GM23338 (cell line): Measurements from ENCODE around the gene RNASE8. TPM values are rescaled to one million over a fixed set of nuclear protein-coding genes. Genes with fewer than 3 reads are reported as not detected.

Experiments used
- ATAC-seq: fragments of 200-7000 bp; cut with Tn5 transposase; 3 replicates; pipeline ENCODE4 v1.9.1; 2020
- DNase-seq: peaks from one replicate; pipeline ENCODE4 v3.0.0-alpha.2; 2015; ENCODE audit warnings: low spot score
- H2AFZ ChIP-seq: fragments of 200-600 bp; sonication (generic); 2 replicates; pipeline ENCODE4 v1.8.0; 2016; ENCODE audit warnings: antibody characterized with exemption, mild to moderate bottlenecking, moderate library complexity
- H3F3A ChIP-seq: fragments of 200-600 bp; sonication (generic); replicated peaks from 2 replicates; pipeline ENCODE4 v1.8.0; 2017; ENCODE audit warnings: antibody characterized with exemption, mixed run types, low read depth
- H3K27ac ChIP-seq: fragments of 200-600 bp; sonication (generic); 2 replicates; pipeline ENCODE4 v1.6.1; 2016; ENCODE audit warnings: low read depth
- H3K27me3 ChIP-seq: fragments of 200-600 bp; sonication (generic); 2 replicates; pipeline ENCODE4 v1.8.0; 2016; ENCODE audit warnings: mild to moderate bottlenecking, mixed run types, moderate library complexity; ENCODE audit not compliant: insufficient read depth
- H3K36me3 ChIP-seq: fragments of 200-600 bp; sonication (generic); 2 replicates; pipeline ENCODE4 v1.8.0; 2016; ENCODE audit warnings: mild to moderate bottlenecking; ENCODE audit not compliant: insufficient read depth
- H3K4me1 ChIP-seq: fragments of 200-600 bp; sonication (generic); 2 replicates; pipeline ENCODE4 v1.8.0; 2016; ENCODE audit warnings: mild to moderate bottlenecking, moderate library complexity; ENCODE audit not compliant: insufficient read depth
- H3K4me2 ChIP-seq: fragments of 200-600 bp; sonication (generic); 2 replicates; pipeline ENCODE4 v1.7.1; 2017; ENCODE audit warnings: mixed run types
- H3K4me3 ChIP-seq: fragments of 200-600 bp; sonication (generic); 2 replicates; pipeline ENCODE4 v1.6.1; 2016; ENCODE audit warnings: mixed run types
- H3K79me2 ChIP-seq: fragments of 200-600 bp; sonication (generic); replicated peaks from 2 replicates; pipeline ENCODE4 v1.8.0; 2017; ENCODE audit warnings: mild to moderate bottlenecking; ENCODE audit not compliant: insufficient read depth
- H3K9me2 ChIP-seq: fragments of 200-600 bp; sonication (generic); 2 replicates; pipeline ENCODE4 v1.8.0; 2017; ENCODE audit not compliant: insufficient read depth
- H4K20me1 ChIP-seq: fragments of 200-600 bp; sonication (generic); replicated peaks from 2 replicates; pipeline ENCODE4 v1.8.0; 2017; ENCODE audit warnings: mild to moderate bottlenecking; ENCODE audit not compliant: insufficient read depth
- H3K27ac Mint-ChIP-seq: 2 replicates; pipeline ENCODE4 v1.8.0; 2020; ENCODE audit warnings: inconsistent platforms, mild to moderate bottlenecking, moderate library complexity, mixed read lengths
- H3K27me3 Mint-ChIP-seq: 3 replicates; pipeline ENCODE4 v1.8.0; 2022; ENCODE audit warnings: low read depth, mild to moderate bottlenecking, moderate library complexity, mixed read lengths, inconsistent platforms; ENCODE audit not compliant: insufficient read depth, poor library complexity
- H3K36me3 Mint-ChIP-seq: 3 replicates; pipeline ENCODE4 v1.8.0; 2021; ENCODE audit warnings: low read depth, mild to moderate bottlenecking, inconsistent platforms, moderate library complexity, mixed read lengths
- H3K4me1 Mint-ChIP-seq: 3 replicates; pipeline ENCODE4 v1.8.0; 2020; ENCODE audit warnings: mild to moderate bottlenecking, inconsistent platforms, mixed read lengths
- H3K4me3 Mint-ChIP-seq: 3 replicates; pipeline ENCODE4 v1.8.0; 2021; ENCODE audit warnings: moderate library complexity, mild to moderate bottlenecking, inconsistent platforms, mixed read lengths
- H3K9me3 Mint-ChIP-seq: 3 replicates; pipeline ENCODE4 v1.8.0; 2020; ENCODE audit warnings: moderate library complexity, mild to moderate bottlenecking, inconsistent platforms, mixed read lengths
- CTCF ChIP-seq, 2 experiments: fragments of 200-600 bp in 1 of 2; sonication (generic) in 1 of 2; conservative IDR thresholded peaks; 2 replicates each; pipeline versions ENCODE4 v1.5.1 to v1.6.1; 2016 to 2017; ENCODE audit warnings: antibody characterized with exemption in 2 of 2, low read depth in 2 of 2, mild to moderate bottlenecking in 2 of 2, moderate library complexity in 1 of 2
- ETS1 ChIP-seq: IDR thresholded peaks from 2 replicates; pipeline ENCODE4 v1.6.1; 2016; ENCODE audit warnings: antibody characterized with exemption
- EZH2 ChIP-seq: fragments of 200-600 bp; sonication (generic); IDR thresholded peaks from one replicate; pipeline ENCODE4 v1.8.0; 2017; ENCODE audit warnings: antibody characterized with exemption, mild to moderate bottlenecking, low read depth; ENCODE audit not compliant: unreplicated experiment
- EZH2phosphoT487 ChIP-seq: fragments of 200-600 bp; sonication (generic); IDR thresholded peaks from one replicate; pipeline ENCODE4 v1.8.1; 2018; ENCODE audit warnings: antibody characterized with exemption; ENCODE audit not compliant: unreplicated experiment
- JUNB ChIP-seq: IDR thresholded peaks from one replicate; pipeline ENCODE4 v1.6.1; 2016; ENCODE audit warnings: antibody characterized with exemption; ENCODE audit not compliant: unreplicated experiment
- NANOG ChIP-seq: IDR thresholded peaks from 2 replicates; pipeline ENCODE4 v1.6.1; 2016; ENCODE audit warnings: antibody characterized with exemption, borderline replicate concordance
- POLR2AphosphoS5 ChIP-seq: IDR thresholded peaks from 2 replicates; pipeline ENCODE4 v1.6.1; 2016; ENCODE audit warnings: antibody characterized with exemption, low read depth
- STAT1 ChIP-seq: IDR thresholded peaks from one replicate; pipeline ENCODE4 v1.6.1; 2016; ENCODE audit warnings: antibody characterized with exemption; ENCODE audit not compliant: unreplicated experiment
- ZNF331 ChIP-seq: fragments of 250-450 bp; sonication (Bioruptor Pico); IDR thresholded peaks from 2 replicates; pipeline ENCODE4 v1.5.0; 2020; ENCODE audit warnings: low read depth, mild to moderate bottlenecking, moderate library complexity
- polyA plus RNA-seq: library from polyadenylated mRNA; unstranded; fragments of >200 nt; fragmentation: Nextera tagmentation; extraction: Ambion mirVana; gene quantifications from 2 replicates; pipeline ENCODE4 v1.2.1, GENCODE V29; 2016
- total RNA-seq: library from RNA; depleted of rRNA; stranded (reverse); fragments of >200 nt; shearing (Covaris generic); gene quantifications from 2 replicates; pipeline ENCODE4 v1.2.3, GENCODE V29; 2014

Gene RNASE8
- total and polyA plus RNA-seq, 2 experiments from 2014 or later, result not detected

- H3K36me3 Mint-ChIP-seq, result peaks cover under 1% of the 10 kb centered on the region; the same call in 2 of the 3 replicates
- peaks cover 70% of the 10 kb centered on the region for H3K4me1 Mint-ChIP-seq
- Histone ChIP-seq H3K27me3 (no peaks in the 10 kb centered on the region), H2AFZ (no peak overlapping the region), H3K9me2 (no peaks in the 10 kb centered on the region), H4K20me1 (peaks cover 4% of the 10 kb centered on the region; the same call in 1 of the 2 replicates), H3F3A (peaks cover 15% of the 10 kb centered on the region; the same call in 1 of the 2 replicates), H3K79me2 (peaks cover 44% of the 10 kb centered on the region), H3K27ac (peak overlapping the region; percentile 87), H3K4me2 (peak overlapping the region; percentile 78), H3K4me3 (peak overlapping the region; percentile 61), H3K4me1 (peaks cover 49% of the 10 kb centered on the region), H3K36me3 (no peaks in the 10 kb centered on the region)
- H3K9me3 Mint-ChIP-seq, result no peaks in the 10 kb centered on the region; the same call in 2 of the 3 replicates
- DNase-seq (no peak), ATAC-seq (no peak)
- H3K4me3 Mint-ChIP-seq, result peak overlapping the region; percentile 84
- H3K27me3 Mint-ChIP-seq, result peaks cover 19% of the 10 kb centered on the region
- H3K27ac Mint-ChIP-seq, result peak overlapping the region; percentile 89
- TF ChIP-seq CTCF (conservative IDR thresholded peaks at IDR 0.05; ENCODE audit: low read depth in 2 of 2) (no peak), NANOG (no peak), ETS1 (no peak)
These were observed 41.4 kb downstream of the RNASE8 start for GRCh38 chr14:21098892-21099595.

GRCh38 chr14:21099596-21099985 is 42.0 kb downstream of the RNASE8 start:
- Histone ChIP-seq H3K4me1 (peaks cover 50% of the 10 kb centered on the region), H3K4me3 (peak overlapping the region; percentile 61), H3K4me2 (peak overlapping the region; percentile 78), H2AFZ (no peak overlapping the region), H3K27ac (peak overlapping the region; percentile 87; the same call in 1 of the 2 replicates), H4K20me1 (peaks cover 4% of the 10 kb centered on the region; the same call in 1 of the 2 replicates), H3F3A (peaks cover 15% of the 10 kb centered on the region), H3K79me2 (peaks cover 44% of the 10 kb centered on the region), H3K9me2 (no peaks in the 10 kb centered on the region), H3K27me3 (no peaks in the 10 kb centered on the region), H3K36me3 (no peaks in the 10 kb centered on the region)
- DNase-seq (no peak), ATAC-seq (no peak)
- H3K4me1 Mint-ChIP-seq, result peaks cover 71% of the 10 kb centered on the region
- peak overlapping the region; percentile 84 for H3K4me3 Mint-ChIP-seq
- no peaks in the 10 kb centered on the region; the same call in 2 of the 3 replicates for H3K36me3 Mint-ChIP-seq
- no peaks in the 10 kb centered on the region; the same call in 2 of the 3 replicates for H3K9me3 Mint-ChIP-seq
- peak overlapping the region; percentile 89 for H3K27ac Mint-ChIP-seq
- no peak for TF ChIP-seq POLR2AphosphoS5
- no peak for TF ChIP-seq ZNF331
- no peak for TF ChIP-seq CTCF (conservative IDR thresholded peaks at IDR 0.05; ENCODE audit: low read depth in 2 of 2)
- no peak for TF ChIP-seq JUNB
- TF ChIP-seq EZH2, result no peak
- TF ChIP-seq ETS1, result no peak
- TF ChIP-seq EZH2phosphoT487, result no peak
- TF ChIP-seq STAT1, result no peak
- H3K27me3 Mint-ChIP-seq, result peaks cover 19% of the 10 kb centered on the region
